HG02642 (cell line): ENCODE data around the gene ENAM.
"Not testable (repeated sequence)": the region's sequence is repeated elsewhere in the genome, so short reads cannot be mapped to it uniquely, and the experiment has no call there.

Experiments used
- ATAC-seq: cut with Tn5 transposase; IDR thresholded peaks from one replicate; pipeline ENCODE4 v1.9.1; 2021; ENCODE audit warnings: mild to moderate bottlenecking; ENCODE audit not compliant: unreplicated experiment, poor library complexity

ENAM gene

DNA sequence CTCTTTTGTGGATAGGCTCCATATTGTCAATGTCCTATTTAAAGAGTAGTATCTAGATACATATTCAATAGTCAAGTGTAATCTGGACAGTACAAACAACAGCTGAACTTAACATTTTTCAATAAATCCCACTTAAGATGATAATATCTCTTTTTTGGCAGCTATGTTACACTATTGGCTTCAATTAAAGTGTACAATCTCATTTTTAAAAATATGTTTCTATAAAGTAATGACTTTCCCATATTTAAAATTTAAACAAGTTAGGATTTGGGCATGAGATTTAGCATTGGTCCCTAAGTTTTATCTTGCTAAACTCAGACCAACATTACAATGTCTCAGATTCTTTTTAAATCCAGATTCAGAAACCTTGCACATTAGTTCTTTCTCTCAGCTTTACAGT lies 45.6 kb downstream of the ENAM start:
- no peak for ATAC-seq

DNA sequence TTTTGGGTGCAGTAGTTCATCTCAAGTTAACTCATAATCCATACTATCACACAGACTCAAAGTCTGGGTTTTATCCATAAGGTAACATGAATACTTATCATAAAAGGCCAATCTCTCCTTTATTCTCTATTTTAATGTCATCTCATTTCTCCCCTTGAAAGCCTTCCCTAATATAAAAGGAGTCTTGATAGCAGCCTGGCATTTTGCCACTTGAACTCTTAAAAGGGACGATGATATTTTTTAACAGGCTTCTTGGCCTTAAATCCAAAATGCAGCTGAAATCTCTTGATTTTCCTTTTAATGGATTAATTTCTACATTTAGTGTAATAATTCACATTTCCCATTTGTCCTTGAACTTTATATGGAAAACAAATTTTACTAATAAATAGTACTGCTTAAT lies 46.2 kb downstream of the ENAM start:
- ATAC-seq: no peak

DNA sequence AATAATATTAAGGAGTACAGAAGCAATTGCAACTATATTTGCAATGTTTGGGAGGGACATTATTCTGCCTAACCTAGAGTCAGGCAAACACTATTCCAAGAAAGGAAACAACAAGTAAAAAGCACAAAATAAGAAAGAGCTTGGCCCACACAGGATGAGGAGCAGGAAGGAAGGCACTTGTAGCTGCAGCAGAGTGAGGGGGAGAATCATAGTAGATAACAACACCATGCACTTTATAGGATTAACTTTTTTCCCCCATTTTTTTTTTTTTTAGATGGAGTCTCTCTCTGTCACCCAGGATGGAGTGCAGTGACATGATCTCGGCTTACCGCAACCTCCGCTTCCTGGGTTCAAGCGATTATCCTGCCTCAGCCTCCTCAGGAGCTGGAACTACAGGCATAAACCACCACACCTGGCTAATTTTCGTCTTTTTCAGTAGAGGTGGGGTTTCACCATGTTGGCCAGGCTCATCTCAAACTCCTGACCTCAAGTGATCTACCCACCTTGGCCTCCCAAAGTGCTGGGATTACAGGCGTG lies 48.1 kb downstream of the ENAM start:
- no peak for ATAC-seq

DNA sequence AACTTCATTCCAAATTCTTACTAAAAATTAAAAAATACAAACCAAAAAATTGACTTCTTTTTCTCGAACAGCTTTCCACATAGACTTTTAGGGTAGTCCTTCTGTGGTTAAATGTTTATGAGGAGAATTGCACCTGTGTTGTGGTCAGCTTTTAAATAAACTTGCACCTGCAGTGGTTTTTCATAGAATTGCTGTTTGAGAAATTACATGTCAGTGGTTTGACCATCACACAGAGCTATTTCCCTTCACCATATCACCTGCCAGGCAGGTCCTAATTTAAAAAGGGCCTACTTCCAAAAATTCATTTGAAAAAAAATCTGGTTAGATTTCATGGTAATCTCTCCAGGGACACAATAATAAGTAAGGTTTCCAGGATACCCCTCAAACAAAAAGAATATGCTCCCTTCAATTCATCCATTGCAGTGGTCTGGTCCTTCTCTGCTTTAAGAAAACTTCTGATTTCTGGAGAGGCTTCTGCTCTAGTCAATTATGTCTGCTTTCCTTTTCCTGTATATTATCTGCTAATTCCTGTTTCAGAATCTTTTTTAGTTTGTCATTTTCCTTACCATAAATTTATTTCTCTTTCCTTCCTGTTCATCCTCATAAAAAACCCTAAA lies 49.9 kb downstream of the ENAM start:
- ATAC-seq: peak; percentile 79

- ATAC-seq: no peak
Measured at GRCh38 chr4:70680934-70681333, 52.4 kb downstream of the ENAM start.

- ATAC-seq: peak; percentile 33
Measured at GRCh38 chr4:70681704-70682103, 53.2 kb downstream of the ENAM start.

DNA sequence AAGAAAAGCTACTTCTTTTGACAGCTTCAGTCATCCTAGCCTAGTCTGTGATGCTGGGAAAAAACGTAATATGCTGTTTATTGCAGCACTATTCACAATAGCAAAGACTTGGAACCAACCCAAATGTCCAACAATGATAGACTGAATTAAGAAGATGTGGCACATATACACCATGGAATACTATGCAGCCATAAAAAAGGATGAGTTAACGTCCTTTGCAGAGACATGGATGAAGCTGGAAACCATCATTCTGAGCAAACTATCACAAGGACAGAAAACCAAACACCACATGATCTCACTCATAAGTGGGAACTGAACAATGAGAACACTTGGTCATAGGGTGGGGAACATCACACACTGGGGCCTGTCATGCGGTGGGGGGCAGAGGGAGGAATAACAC lies 53.6 kb downstream of the ENAM start:
- not testable (repeated sequence) for ATAC-seq

DNA sequence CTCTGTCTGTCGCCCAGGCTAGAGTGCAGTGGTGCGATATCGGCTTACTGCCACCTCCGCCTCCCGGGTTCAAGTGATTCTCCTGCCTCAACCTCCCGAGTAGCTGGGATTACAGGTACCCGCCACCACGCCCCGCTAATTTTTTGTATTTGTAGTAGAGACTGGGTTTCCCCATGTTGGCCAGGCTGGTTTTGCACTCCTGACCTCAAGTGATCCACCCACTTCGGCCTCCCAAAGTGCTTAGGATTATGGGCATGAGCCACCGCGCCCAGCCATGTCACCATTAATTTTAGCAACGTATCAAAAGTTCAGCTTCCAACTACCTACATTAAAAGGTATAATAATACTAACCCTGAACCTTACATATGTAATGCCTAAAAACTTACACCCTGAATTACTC lies 58.8 kb downstream of the ENAM start:
- no peak for ATAC-seq

DNA sequence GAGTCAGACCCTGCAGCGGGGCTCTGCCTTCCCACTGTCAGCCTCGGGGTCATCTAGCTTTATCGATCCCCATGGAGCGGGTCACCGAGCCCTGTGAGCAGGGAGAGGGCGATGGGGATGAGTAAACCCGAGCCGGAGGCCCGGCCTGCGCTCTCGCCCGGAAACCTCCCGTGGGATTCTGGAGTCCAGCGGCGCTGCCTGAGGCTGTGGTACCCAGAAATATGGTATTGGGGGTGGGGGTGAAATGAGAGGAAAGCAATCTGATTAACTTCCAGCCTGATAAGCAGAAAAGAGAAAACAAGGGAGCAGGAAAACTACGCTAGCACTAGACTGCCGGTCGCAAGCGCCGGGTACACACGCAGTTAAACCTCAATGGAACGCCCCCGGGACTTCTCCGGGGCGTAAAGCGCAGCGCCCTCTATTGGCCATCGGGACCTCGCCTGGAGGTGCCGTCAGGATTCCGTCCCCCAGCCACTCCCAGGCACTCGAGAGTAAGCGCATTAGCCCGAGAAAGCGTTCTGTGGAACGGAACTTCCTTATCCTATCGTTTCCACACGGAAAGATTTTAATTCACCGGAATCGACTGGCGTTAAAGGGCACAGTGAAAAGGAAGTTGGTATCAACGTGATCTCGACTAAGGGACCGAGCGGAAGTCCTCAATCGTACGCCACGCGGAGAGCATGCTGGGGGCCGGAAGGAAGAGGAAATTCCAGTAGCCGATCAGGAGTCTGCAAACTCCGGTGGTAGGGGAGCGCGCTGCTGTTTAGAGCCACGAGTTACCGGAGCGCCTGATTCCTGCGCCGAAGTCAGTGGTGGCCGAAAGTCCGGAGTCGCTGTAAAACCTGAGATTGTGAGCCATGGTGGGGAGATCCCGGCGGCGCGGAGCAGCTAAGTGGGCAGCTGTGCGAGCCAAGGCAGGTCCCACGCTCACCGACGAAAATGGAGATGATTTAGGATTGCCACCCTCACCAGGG lies 59.6 kb downstream of the ENAM start, which contains the start of gene UTP3:
Gene UTP3, plus strand, starts transcription at position 712 of the 974 bp plus-strand sequence. Its CDS starts 146 bp downstream, at position 858.
- peak; percentile 94 for ATAC-seq

DNA sequence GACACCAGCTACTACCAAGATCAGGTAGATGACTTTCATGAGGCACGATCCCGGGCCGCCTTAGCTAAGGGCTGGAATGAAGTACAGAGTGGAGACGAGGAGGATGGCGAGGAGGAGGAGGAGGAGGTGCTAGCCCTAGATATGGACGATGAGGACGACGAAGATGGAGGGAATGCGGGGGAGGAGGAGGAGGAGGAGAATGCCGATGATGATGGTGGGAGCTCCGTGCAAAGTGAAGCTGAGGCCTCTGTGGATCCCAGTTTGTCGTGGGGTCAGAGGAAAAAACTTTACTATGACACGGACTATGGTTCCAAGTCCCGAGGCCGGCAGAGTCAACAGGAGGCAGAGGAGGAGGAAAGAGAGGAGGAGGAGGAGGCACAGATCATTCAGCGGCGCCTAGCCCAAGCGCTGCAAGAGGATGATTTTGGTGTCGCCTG lies 60.3 kb downstream of the ENAM start:
- ATAC-seq: no peak

GRCh38 chr4:70691661-70692060 lies 63.1 kb downstream of the ENAM start:
- ATAC-seq: no peak

- not testable (repeated sequence) for ATAC-seq
Measured at GRCh38 chr4:70694633-70695032, 66.1 kb downstream of the ENAM start.
